NCI-H2196 (cell line): Measurements from ENCODE around the gene GNAS-AS1.

Source experiments
- DNase-seq: peaks from one replicate; lab custom pipeline; 2025; ENCODE audit not compliant: unreplicated experiment; lab: John Stamatoyannopoulos, UW

Gene GNAS-AS1

GRCh38 chr20:58886546-58886945, 35.8 kb upstream of the GNAS-AS1 start:
- DNase-seq, result no peak

GRCh38 chr20:58884966-58885365, 34.3 kb upstream of the GNAS-AS1 start:
- DNase-seq, result no peak

DNA sequence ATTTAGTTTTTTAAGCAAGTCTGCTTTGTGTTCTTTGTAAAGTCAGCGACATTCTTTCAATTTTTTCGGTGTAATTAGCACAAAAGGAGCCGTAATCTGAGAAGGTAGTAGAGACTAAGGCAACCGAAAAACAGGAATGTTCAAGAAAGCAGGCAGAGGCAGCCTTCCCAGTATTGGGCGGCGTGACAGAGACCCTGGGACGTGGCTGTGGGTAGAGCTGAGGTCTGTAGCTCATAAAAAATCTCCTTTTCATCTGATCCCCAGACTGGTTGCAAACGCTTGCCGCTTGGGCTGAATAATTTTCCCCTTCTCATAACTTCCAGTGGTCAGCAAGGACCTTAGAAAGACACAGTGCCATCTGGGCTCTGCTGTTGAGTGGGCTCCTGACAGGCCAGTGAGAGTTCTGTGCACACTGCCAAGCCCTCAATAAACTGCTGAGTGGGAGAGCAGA, 32.6 kb upstream of the GNAS-AS1 start:
- no peak for DNase-seq

DNA sequence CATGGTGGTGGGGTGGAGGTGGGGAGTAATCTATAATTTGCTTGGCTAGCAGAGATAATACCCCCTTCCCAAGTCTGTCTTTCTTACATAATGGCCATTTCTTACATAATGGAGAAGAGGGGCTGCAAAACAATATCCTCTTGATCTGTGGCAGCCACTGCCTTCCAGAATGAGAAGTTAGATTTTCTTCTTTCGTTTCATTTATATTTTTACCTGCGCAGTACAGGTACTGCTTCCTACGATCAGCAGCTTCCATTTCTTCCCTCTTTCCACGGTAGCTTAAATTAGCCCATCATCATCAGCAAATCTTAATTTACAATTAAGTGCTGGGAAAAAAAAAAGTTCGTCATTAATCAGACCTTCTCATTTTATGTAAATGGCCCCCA, 32.0 kb upstream of the GNAS-AS1 start:
- DNase-seq, result no peak

DNA sequence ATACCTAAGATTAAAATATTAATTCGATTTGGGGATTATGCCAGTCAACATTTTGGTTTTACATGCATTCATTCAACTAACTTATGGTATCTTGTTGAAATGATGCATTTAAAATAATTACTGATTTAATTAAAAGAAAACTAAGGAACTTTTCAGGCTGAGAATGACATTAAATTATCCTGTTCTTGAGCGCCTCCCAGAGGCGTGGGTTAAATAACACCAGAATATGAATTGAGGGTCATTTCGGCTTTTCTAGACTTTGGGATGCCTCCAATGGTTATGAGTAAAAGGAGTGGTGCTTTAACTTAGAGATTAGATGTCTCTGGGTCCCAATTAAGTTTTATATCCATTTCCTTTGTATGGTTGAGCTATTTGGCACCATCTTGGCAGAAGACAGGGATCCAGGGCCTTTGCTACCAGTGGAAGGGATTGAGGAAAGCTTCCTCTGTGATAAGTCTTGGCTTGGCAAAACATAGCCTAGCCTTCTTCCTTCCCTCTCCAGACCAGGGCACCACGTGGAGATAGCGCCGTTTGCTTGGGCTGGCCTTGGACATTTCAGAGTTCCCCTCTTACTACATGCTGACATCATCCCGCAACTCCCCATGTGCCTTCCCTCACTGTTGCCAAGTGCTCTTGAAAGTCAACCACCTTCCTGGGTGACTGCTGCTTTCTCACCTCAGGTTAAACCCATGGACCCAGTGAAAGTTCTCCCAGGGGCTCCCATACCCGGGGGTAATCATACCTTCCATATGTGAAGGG, 30.5 kb upstream of the GNAS-AS1 start:
- no peak for DNase-seq

GRCh38 chr20:58880441-58880840, 29.7 kb upstream of the GNAS-AS1 start:
- no peak for DNase-seq

- no peak for DNase-seq
These were observed 27.7 kb upstream of the GNAS-AS1 start for GRCh38 chr20:58878399-58878798.

GRCh38 chr20:58877976-58878360, 27.3 kb upstream of the GNAS-AS1 start:
- no peak for DNase-seq

- DNase-seq, result no peak
These were observed 26.6 kb upstream of the GNAS-AS1 start for GRCh38 chr20:58877050-58877975.

DNA sequence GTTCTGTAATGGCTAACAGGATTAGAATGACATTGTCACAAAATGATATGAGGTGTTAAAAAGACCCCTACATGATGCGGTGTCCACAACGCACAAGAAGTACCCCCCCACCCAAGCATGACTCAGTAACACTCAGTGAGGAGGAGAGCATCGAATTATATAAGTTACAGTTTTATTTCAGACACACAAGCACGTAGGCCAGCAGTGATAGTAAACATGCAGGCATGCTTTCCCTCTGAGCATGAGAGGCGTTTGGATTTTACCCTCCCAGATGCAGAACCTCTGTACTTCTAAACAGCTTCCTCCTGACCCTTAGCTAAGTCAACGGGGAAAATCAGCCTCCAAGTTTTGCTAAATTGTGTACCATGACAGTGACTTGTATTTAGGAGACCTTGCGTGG, 25.7 kb upstream of the GNAS-AS1 start:
- no peak for DNase-seq

GRCh38 chr20:58875541-58876134, 24.9 kb upstream of the GNAS-AS1 start:
- DNase-seq, result no peak

- no peak for DNase-seq
These were observed 24.4 kb upstream of the GNAS-AS1 start for GRCh38 chr20:58875111-58875510.

DNA sequence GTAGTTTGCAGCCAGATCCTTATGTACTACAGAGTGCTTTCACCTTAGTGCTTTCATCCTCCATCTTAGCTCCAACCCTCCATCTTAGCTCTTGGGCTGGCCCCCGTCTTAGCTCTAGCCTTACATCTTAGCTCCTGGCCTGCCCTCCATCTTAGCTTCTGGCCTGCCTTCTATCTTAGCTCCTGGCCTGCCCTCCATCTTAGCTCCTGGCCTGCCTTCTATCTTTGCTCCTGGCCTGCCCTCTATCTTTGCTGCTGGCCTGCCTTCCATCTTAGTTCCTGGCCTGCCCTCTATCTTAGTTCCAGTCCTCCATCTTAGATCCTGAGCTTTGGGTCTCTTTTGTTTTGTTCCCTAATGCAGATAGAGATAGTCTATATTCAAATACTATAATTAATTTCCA, 23.8 kb upstream of the GNAS-AS1 start:
- DNase-seq, result no peak

DNA sequence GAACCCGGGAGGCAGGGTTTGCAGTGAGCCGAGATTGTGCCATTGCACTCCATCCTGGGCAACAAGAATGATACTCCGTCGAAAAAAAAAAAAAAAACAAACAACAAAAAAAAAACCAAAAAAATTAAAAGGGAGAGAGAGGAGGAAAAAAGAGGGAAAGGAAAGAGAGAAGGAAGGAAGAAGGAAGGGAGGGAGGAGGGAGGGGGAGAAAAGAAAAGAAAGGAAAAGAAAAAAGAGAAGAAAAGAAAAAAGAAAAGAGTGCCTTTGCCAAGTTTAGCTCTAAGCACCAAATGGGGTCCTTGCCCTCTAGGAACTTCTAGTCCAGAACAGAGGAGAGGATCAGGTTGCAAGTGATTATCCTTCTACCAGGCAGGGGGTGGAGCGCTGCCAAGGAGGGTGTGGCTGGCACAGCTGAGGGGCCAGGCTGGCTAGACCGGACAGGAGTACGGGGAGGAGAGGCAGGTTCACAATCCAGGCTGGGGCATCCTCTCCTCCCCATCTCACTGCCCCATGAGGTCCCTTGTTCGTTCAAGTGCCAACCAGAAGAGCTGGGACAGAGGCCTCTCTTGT, 20.9 kb upstream of the GNAS-AS1 start:
- no peak for DNase-seq

GRCh38 chr20:58870293-58871014, 19.8 kb upstream of the GNAS-AS1 start:
- peak; percentile 71 for DNase-seq

- DNase-seq, result no peak
These were observed 19.0 kb upstream of the GNAS-AS1 start for GRCh38 chr20:58869662-58870227.

GRCh38 chr20:58868795-58869194, 18.1 kb upstream of the GNAS-AS1 start:
- DNase-seq, result no peak

GRCh38 chr20:58867211-58867610, 16.5 kb upstream of the GNAS-AS1 start:
- DNase-seq, result no peak

DNA sequence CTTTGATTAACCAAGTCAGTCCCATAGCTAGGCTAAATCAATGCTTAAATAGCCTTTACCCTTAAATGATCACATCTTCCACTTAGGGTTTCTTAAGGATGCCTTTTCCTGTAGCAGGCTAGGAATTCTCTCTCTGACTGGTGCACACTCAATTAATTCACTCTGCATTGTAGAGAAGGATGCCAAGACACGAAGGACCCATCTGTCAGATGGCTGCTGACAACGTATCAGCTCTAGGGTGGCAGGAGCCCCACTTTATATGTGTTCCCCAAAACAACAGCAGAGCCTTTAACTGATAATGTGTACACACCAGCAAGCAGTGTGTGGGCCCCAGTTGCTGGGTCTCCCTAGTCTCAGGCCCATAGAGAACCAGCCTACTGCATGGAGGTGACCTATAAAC, 15.1 kb upstream of the GNAS-AS1 start:
- DNase-seq, result no peak

DNA sequence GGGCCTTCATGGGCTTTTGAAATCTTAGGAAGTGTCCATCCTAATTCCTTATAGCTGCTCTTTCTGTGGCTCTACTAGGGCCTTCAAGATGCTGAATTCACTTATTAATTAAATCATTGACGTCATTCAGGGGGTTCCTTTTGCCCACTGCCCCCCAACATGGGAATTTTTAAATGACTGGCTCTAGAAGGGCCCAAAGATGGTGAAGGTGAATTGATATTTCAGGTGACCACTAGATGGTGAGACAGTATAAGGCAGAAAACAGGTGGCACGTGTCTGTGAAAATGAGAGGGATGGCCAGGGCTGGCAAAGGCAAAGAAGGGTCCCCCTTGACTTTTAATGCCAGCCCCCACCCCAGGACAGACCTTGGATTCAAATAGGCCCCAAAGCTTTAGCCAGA, 13.6 kb upstream of the GNAS-AS1 start:
- peak; percentile 20 for DNase-seq
